GM18868 (cell line): ENCODE results near the gene SLC35G2.
"Not testable (repeated sequence)": the region's sequence is repeated elsewhere in the genome, so short reads cannot be mapped to it uniquely, and the experiment has no call there.

Experiments
- ATAC-seq: cut with Tn5 transposase; IDR thresholded peaks from one replicate; pipeline ENCODE4 v1.9.1; 2021; ENCODE audit warnings: mild to moderate bottlenecking, moderate library complexity; ENCODE audit not compliant: unreplicated experiment

The SLC35G2 gene

GRCh38 chr3:136885357-136886213, 66.7 kb downstream of the SLC35G2 start:
- peak; percentile 51 for ATAC-seq

- no peak for ATAC-seq
Observed at GRCh38 chr3:136889947-136890346, 71.0 kb downstream of the SLC35G2 start.

- ATAC-seq = no peak
Observed at GRCh38 chr3:136891934-136892855, 73.3 kb downstream of the SLC35G2 start.

GRCh38 chr3:136893848-136894443, 75.0 kb downstream of the SLC35G2 start:
- ATAC-seq = no peak

- ATAC-seq = not testable (repeated sequence)
Observed at GRCh38 chr3:136897171-136897570, 78.2 kb downstream of the SLC35G2 start.

GRCh38 chr3:136898549-136898948, 79.6 kb downstream of the SLC35G2 start:
- ATAC-seq = no peak

- no peak for ATAC-seq
Observed at GRCh38 chr3:136898954-136899353, 80.0 kb downstream of the SLC35G2 start.

GRCh38 chr3:136899622-136900158, 80.8 kb downstream of the SLC35G2 start:
- no peak for ATAC-seq

GRCh38 chr3:136900694-136901093, 81.8 kb downstream of the SLC35G2 start:
- not testable (repeated sequence) for ATAC-seq

GRCh38 chr3:136901391-136901790, 82.5 kb downstream of the SLC35G2 start:
- ATAC-seq = no peak

- not testable (repeated sequence) for ATAC-seq
Observed at GRCh38 chr3:136902530-136902929, 83.6 kb downstream of the SLC35G2 start.

- no peak for ATAC-seq
Observed at GRCh38 chr3:136903899-136904298, 85.0 kb downstream of the SLC35G2 start.

GRCh38 chr3:136904746-136905145, 85.8 kb downstream of the SLC35G2 start:
- no peak for ATAC-seq
